ENCODE results near the gene LUC7L3. TPM values are rescaled to one million over a fixed set of nuclear protein-coding genes. Genes with fewer than 3 reads are reported as not detected.
A peak's percentile ranks its signal among the peaks of the same experiment; 100 is the strongest.

The LUC7L3 gene
- total and polyA plus RNA-seq, 2 of the 13 experiments (the other 11 are each of a cell fraction or from before 2014, with no cell fraction given): 108 to 120 TPM

DNA sequence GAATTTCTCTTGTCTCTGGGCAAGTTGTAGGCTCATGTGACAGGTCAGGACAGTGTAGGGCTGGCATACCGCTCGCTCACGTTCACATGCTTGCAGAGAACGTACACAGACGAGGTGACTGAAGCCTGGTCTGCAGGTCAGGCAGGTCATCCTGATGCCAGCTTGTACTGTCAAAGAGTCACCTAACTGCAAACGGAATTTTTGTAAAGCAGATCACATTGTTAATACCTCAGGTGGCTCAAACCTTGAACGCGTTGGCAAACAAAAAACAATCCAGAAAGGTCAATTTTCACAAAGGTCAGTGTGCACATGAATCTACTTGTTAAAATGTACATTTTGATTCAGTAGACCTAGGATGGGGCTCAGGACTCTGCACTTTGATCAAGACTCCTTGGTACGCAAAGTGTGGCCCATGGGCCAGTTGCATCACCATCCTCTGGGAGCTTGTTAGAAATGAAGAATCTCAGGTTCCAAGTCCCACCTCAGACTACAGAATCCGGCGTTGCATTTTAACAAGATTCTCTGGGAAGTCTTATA is 40.3 kb upstream of the LUC7L3 start (continued):
- TF ChIP-seq PRMT3 (CRISPR knock-in tag; IDR thresholded peaks at IDR 0.05; ENCODE audit: borderline replicate concordance, low read depth) (0 out of 2 replicates have a peak, but pooled peaks have one; percentile 59), ZNF253 (CRISPR knock-in tag; IDR thresholded peaks at IDR 0.05; ENCODE audit: borderline replicate concordance) (no peak), ARNTL (CRISPR knock-in tag; IDR thresholded peaks at IDR 0.05) (peak; percentile 30; the same call in 1 of the 2 replicates), TBP (CRISPR knock-in tag; IDR thresholded peaks at IDR 0.05) (no peak), NR2F2 (IDR thresholded peaks at IDR 0.05; ENCODE audit: borderline replicate concordance, low read depth) (peak; percentile 83), ZNF33B (CRISPR knock-in tag; IDR thresholded peaks at IDR 0.05) (0 out of 2 replicates have a peak, but pooled peaks have one; percentile 57), ZNF274 (CRISPR knock-in tag; IDR thresholded peaks at IDR 0.05) (no peak), ZNF331 (CRISPR knock-in tag; IDR thresholded peaks at IDR 0.05) (peak; percentile 43; the same call in 1 of the 2 replicates), ZNF567 (CRISPR knock-in tag; IDR thresholded peaks at IDR 0.05; ENCODE audit: borderline replicate concordance) (no peak), ZNF282 (IDR thresholded peaks at IDR 0.05; ENCODE audit: partially characterized antibody) (no peak), KLF11 (CRISPR knock-in tag; IDR thresholded peaks at IDR 0.05) (0 out of 2 replicates have a peak, but pooled peaks have one; percentile 22), ZSCAN12 (CRISPR knock-in tag; IDR thresholded peaks at IDR 0.05) (no peak)
- TF ChIP-seq, protein P1, sequence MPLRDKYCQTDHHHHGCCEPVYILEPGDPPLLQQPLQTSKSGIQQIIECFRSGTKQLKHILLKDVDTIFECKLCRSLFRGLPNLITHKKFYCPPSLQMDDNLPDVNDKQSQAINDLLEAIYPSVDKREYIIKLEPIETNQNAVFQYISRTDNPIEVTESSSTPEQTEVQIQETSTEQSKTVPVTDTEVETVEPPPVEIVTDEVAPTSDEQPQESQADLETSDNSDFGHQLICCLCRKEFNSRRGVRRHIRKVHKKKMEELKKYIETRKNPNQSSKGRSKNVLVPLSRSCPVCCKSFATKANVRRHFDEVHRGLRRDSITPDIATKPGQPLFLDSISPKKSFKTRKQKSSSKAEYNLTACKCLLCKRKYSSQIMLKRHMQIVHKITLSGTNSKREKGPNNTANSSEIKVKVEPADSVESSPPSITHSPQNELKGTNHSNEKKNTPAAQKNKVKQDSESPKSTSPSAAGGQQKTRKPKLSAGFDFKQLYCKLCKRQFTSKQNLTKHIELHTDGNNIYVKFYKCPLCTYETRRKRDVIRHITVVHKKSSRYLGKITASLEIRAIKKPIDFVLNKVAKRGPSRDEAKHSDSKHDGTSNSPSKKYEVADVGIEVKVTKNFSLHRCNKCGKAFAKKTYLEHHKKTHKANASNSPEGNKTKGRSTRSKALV (CRISPR knock-in tag; IDR thresholded peaks at IDR 0.05): no peak
- TF ChIP-seq, protein P2, sequence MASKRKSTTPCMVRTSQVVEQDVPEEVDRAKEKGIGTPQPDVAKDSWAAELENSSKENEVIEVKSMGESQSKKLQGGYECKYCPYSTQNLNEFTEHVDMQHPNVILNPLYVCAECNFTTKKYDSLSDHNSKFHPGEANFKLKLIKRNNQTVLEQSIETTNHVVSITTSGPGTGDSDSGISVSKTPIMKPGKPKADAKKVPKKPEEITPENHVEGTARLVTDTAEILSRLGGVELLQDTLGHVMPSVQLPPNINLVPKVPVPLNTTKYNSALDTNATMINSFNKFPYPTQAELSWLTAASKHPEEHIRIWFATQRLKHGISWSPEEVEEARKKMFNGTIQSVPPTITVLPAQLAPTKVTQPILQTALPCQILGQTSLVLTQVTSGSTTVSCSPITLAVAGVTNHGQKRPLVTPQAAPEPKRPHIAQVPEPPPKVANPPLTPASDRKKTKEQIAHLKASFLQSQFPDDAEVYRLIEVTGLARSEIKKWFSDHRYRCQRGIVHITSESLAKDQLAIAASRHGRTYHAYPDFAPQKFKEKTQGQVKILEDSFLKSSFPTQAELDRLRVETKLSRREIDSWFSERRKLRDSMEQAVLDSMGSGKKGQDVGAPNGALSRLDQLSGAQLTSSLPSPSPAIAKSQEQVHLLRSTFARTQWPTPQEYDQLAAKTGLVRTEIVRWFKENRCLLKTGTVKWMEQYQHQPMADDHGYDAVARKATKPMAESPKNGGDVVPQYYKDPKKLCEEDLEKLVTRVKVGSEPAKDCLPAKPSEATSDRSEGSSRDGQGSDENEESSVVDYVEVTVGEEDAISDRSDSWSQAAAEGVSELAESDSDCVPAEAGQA (IDR thresholded peaks at IDR 0.05; ENCODE audit: low read depth): no peak
- TF ChIP-seq, protein P2 (CRISPR knock-in tag; IDR thresholded peaks at IDR 0.05; ENCODE audit: borderline replicate concordance): no peak
- TF ChIP-seq, protein P3, sequence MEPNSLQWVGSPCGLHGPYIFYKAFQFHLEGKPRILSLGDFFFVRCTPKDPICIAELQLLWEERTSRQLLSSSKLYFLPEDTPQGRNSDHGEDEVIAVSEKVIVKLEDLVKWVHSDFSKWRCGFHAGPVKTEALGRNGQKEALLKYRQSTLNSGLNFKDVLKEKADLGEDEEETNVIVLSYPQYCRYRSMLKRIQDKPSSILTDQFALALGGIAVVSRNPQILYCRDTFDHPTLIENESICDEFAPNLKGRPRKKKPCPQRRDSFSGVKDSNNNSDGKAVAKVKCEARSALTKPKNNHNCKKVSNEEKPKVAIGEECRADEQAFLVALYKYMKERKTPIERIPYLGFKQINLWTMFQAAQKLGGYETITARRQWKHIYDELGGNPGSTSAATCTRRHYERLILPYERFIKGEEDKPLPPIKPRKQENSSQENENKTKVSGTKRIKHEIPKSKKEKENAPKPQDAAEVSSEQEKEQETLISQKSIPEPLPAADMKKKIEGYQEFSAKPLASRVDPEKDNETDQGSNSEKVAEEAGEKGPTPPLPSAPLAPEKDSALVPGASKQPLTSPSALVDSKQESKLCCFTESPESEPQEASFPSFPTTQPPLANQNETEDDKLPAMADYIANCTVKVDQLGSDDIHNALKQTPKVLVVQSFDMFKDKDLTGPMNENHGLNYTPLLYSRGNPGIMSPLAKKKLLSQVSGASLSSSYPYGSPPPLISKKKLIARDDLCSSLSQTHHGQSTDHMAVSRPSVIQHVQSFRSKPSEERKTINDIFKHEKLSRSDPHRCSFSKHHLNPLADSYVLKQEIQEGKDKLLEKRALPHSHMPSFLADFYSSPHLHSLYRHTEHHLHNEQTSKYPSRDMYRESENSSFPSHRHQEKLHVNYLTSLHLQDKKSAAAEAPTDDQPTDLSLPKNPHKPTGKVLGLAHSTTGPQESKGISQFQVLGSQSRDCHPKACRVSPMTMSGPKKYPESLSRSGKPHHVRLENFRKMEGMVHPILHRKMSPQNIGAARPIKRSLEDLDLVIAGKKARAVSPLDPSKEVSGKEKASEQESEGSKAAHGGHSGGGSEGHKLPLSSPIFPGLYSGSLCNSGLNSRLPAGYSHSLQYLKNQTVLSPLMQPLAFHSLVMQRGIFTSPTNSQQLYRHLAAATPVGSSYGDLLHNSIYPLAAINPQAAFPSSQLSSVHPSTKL (CRISPR knock-in tag; IDR thresholded peaks at IDR 0.05): peak; percentile 66; the same call in 1 of the 2 replicates
- TF ChIP-seq, protein P4, sequence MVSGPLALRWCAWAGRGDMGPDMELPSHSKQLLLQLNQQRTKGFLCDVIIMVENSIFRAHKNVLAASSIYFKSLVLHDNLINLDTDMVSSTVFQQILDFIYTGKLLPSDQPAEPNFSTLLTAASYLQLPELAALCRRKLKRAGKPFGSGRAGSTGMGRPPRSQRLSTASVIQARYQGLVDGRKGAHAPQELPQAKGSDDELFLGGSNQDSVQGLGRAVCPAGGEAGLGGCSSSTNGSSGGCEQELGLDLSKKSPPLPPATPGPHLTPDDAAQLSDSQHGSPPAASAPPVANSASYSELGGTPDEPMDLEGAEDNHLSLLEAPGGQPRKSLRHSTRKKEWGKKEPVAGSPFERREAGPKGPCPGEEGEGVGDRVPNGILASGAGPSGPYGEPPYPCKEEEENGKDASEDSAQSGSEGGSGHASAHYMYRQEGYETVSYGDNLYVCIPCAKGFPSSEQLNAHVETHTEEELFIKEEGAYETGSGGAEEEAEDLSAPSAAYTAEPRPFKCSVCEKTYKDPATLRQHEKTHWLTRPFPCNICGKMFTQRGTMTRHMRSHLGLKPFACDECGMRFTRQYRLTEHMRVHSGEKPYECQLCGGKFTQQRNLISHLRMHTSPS (CRISPR knock-in tag; IDR thresholded peaks at IDR 0.05; ENCODE audit: low read depth): peak; percentile 96
